ENCODE results near the gene HCAR1. TPM values are rescaled to one million over a fixed set of nuclear protein-coding genes. Genes with fewer than 3 reads are reported as not detected.
"Not testable (repeated sequence)": the region's sequence is repeated elsewhere in the genome, so short reads cannot be mapped to it uniquely, and the experiment has no call there.

HCAR1 gene
- total and polyA plus RNA-seq, 8 donors, result 0.29 to 0.66 (median 0.56) TPM

DNA sequence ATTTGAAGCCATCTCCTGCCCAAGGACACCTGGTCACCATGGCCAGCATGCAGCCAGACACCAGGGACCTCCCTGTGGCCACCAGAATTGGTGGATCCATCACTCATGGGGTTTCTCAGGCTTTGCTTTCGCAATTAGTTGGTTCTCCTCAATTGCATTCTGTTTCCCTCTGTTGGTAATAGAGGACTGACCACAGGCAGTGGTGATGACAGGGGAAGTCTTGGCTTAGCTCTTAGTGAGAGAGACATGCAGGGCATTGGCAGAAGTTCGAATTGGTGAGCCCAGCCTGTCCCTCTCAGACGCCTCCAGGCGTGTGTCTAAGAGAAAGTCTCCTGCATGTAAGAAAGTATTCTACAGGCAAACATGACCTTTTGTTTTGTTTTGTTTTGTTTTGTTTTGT lies 48.8 kb downstream of the HCAR1 start:
- H3K4me3 ChIP-seq, result no peak overlapping the region
- intact Hi-C loops (cut with DNase I), result no loop called here
- ATAC-seq, result peak; percentile 51

DNA sequence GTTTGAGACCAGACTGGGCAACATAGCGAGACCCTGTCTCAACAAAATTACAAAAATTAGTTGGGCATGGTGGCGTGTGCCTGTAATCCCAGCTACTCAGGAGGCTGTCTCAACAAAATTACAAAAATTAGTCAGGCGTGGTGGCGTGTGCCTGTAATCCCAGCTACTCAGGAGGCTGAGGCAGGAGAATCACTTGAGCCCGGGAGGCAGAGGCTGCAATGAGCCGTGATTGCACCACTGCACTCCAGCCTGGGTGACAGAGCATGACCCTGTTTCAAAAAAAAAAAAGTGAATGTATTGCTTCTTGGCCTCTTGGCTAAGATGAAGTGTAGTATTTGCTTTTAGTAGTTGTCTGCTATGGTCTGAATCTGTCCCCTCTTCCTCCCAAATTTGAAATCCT lies 49.7 kb downstream of the HCAR1 start:
- intact Hi-C loops (cut with DNase I); H3K9me3 ChIP-seq; H3K27me3 ChIP-seq; H3K4me3 ChIP-seq; ATAC-seq; DNase-seq; H3K27ac ChIP-seq; H3K36me3 ChIP-seq: not testable (repeated sequence)
- H3K4me1 ChIP-seq, result peaks cover 8 to 31% of the 10 kb centered on the region in 2 donors

More for the DNA sequence above, 48.8 kb downstream of the HCAR1 start:
- Histone ChIP-seq H3K36me3 (no peaks in the 10 kb centered on the region), H3K4me1 (peaks cover 8 to 31% of the 10 kb centered on the region in 2 donors), H3K27ac (peak overlapping the region in 1 of 2 donors; percentile 69), H3K9me3 (no peaks in the 10 kb centered on the region), H3K27me3 (no peaks in the 10 kb centered on the region)
- TF ChIP-seq, protein P1, sequence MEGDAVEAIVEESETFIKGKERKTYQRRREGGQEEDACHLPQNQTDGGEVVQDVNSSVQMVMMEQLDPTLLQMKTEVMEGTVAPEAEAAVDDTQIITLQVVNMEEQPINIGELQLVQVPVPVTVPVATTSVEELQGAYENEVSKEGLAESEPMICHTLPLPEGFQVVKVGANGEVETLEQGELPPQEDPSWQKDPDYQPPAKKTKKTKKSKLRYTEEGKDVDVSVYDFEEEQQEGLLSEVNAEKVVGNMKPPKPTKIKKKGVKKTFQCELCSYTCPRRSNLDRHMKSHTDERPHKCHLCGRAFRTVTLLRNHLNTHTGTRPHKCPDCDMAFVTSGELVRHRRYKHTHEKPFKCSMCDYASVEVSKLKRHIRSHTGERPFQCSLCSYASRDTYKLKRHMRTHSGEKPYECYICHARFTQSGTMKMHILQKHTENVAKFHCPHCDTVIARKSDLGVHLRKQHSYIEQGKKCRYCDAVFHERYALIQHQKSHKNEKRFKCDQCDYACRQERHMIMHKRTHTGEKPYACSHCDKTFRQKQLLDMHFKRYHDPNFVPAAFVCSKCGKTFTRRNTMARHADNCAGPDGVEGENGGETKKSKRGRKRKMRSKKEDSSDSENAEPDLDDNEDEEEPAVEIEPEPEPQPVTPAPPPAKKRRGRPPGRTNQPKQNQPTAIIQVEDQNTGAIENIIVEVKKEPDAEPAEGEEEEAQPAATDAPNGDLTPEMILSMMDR (IDR thresholded peaks at IDR 0.05), result no peak
- peak in 1 of 4 donors; percentile 45 for DNase-seq

GRCh38 chr12:122676781-122677180 lies 53.9 kb downstream of the HCAR1 start:
- intact Hi-C loops (cut with DNase I); H3K36me3 ChIP-seq; H3K27me3 ChIP-seq; ATAC-seq; H3K4me3 ChIP-seq; H3K27ac ChIP-seq; H3K9me3 ChIP-seq; DNase-seq: not testable (repeated sequence)
- peaks cover 8 to 24% of the 10 kb centered on the region in 2 donors for H3K4me1 ChIP-seq

Other genes with a start within 250 kb of the HCAR1 start
- gene ZCCHC8, start 229.9 kb downstream of the HCAR1 start, total RNA-seq, result 10 to 100 TPM; 18.1 to 19.5 TPM
- gene ZCCHC8, start 229.9 kb downstream of the HCAR1 start, polyA plus RNA-seq (ENCODE audit: insufficient read length in 6 of 6), result 10 to 100 TPM; 45.2 to 59.0 (median 50.8) TPM
- gene RSRC2, start 203.9 kb downstream of the HCAR1 start, total RNA-seq, result 10 to 100 TPM; 49.6 to 63.5 TPM
- 100 to 1,000 TPM; 203 to 283 (median 213) TPM for gene RSRC2, start 203.9 kb downstream of the HCAR1 start, polyA plus RNA-seq (ENCODE audit: insufficient read length in 6 of 6)
- 10 to 100 TPM; 13.6 to 25.5 TPM for gene KNTC1, start 203.6 kb downstream of the HCAR1 start, total RNA-seq
- 10 to 100 TPM; 44.9 to 64.7 (median 57.2) TPM for gene KNTC1, start 203.6 kb downstream of the HCAR1 start, polyA plus RNA-seq (ENCODE audit: insufficient read length in 6 of 6)
- gene HCAR2, start 27.5 kb downstream of the HCAR1 start, total RNA-seq, result 1 to 10 TPM; 3.3 to 5.1 TPM
- gene HCAR2, start 27.5 kb downstream of the HCAR1 start, polyA plus RNA-seq (ENCODE audit: insufficient read length in 6 of 6), result under 1 TPM; 0.10 to 0.33 (median 0.19) TPM
- gene HCAR3, start 14.0 kb downstream of the HCAR1 start, total RNA-seq, result 1 to 10 TPM; 2.1 to 2.8 TPM
- gene HCAR3, start 14.0 kb downstream of the HCAR1 start, polyA plus RNA-seq (ENCODE audit: insufficient read length in 6 of 6), result under 1 TPM in 4 of 6 donors, not detected in 2; 0.07 to 0.17 (median 0.15) TPM
- gene DENR, start 22.0 kb upstream of the HCAR1 start, total RNA-seq, result 10 to 100 TPM; 35.7 to 36.5 TPM
- 100 to 1,000 TPM in 1 of 6 donors, 10 to 100 TPM in 5; 83.4 to 102 (median 93.0) TPM for gene DENR, start 22.0 kb upstream of the HCAR1 start, polyA plus RNA-seq (ENCODE audit: insufficient read length in 6 of 6)
- gene CCDC62, start 43.7 kb upstream of the HCAR1 start, total RNA-seq, result 1 to 10 TPM in 1 of 2 donors, under 1 TPM in 1; 0.38 to 1.2 TPM
- under 1 TPM; 0.28 to 0.69 (median 0.35) TPM for gene CCDC62, start 43.7 kb upstream of the HCAR1 start, polyA plus RNA-seq (ENCODE audit: insufficient read length in 6 of 6)
- gene HIP1R, start 104.6 kb upstream of the HCAR1 start, total RNA-seq, result 10 to 100 TPM; 32.0 to 33.1 TPM
- 10 to 100 TPM; 23.7 to 36.7 (median 29.2) TPM for gene HIP1R, start 104.6 kb upstream of the HCAR1 start, polyA plus RNA-seq (ENCODE audit: insufficient read length in 6 of 6)
- 10 to 100 TPM; 33.9 to 35.8 TPM for gene VPS37B, start 165.3 kb upstream of the HCAR1 start, total RNA-seq
- 10 to 100 TPM; 23.2 to 32.9 (median 26.4) TPM for gene VPS37B, start 165.3 kb upstream of the HCAR1 start, polyA plus RNA-seq (ENCODE audit: insufficient read length in 6 of 6)
- gene ABCB9, start 235.6 kb upstream of the HCAR1 start, total RNA-seq, result 1 to 10 TPM; 4.5 to 7.7 TPM
- 10 to 100 TPM in 1 of 6 donors, 1 to 10 TPM in 5; 8.2 to 11.8 (median 8.7) TPM for gene ABCB9, start 235.6 kb upstream of the HCAR1 start, polyA plus RNA-seq (ENCODE audit: insufficient read length in 6 of 6)
- gene OGFOD2, start 244.4 kb upstream of the HCAR1 start, total RNA-seq, result 10 to 100 TPM; 20.3 to 20.6 TPM
- gene OGFOD2, start 244.4 kb upstream of the HCAR1 start, polyA plus RNA-seq (ENCODE audit: insufficient read length in 6 of 6), result 10 to 100 TPM; 14.2 to 20.8 (median 15.9) TPM
- gene ARL6IP4, start 249.8 kb upstream of the HCAR1 start, total RNA-seq, result 100 to 1,000 TPM; 122 to 133 TPM
- gene ARL6IP4, start 249.8 kb upstream of the HCAR1 start, polyA plus RNA-seq (ENCODE audit: insufficient read length in 6 of 6), result 100 to 1,000 TPM; 146 to 198 (median 170) TPM

Data from left lung (tissue), 10 donors.